ENCODE results near the gene KRT17. TPM values are rescaled to one million over a fixed set of nuclear protein-coding genes. Genes with fewer than 3 reads are reported as not detected.
"Not testable (repeated sequence)": the region's sequence is repeated elsewhere in the genome, so short reads cannot be mapped to it uniquely, and the experiment has no call there.

Gene KRT17
- total and polyA plus RNA-seq, 7 experiments from 2014 or later: not detected

DNA sequence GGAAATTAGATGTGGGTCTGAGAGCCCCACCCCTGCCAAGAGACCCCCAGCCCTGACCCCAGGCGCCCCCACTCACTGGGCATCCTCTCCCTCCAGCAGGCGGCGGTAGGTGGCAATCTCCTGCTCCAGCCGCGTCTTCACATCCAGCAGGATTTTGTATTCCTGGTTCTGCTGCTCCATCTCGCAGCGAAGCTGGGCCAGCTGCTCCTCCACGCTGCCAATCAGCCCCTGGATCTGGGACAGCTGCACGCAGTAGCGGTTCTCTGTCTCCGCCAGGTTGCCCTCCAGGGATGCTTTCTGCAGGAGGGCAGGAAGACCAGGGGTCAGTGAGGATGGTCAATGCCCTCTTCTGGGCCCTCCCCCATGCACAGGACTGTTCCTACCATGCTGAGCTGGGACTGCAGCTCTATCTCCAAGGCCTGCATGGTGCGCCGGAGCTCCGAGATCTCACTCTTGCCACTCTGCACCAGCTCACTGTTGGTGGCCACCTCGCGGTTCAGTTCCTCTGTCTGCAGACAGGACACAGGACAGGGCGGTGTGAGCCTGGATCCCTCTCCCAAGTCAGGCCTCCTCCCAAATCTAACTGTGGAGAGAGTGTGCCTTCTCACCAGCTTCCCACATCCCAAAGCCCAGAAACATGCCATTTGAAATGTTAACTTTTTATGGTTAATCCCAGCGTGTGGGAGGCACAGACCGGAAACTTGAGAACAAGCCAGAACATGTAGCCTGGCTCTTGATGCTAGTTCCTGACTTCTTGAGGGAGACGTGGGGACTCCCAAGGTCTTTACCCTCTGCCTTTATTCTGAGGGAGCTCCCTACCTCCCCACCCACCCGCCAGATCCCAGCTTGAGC, 3.6 kb downstream of the KRT17 start:
- H3K36me3 ChIP-seq (ENCODE audit: control insufficient read depth in 2 of 3, insufficient read depth in 3 of 3, low read length in 3 of 3): no peaks in the 10 kb centered on the region
- no peak overlapping the region for H3K4me3 Mint-ChIP-seq
- no peaks in the 10 kb centered on the region for H3K27me3 Mint-ChIP-seq
- no peaks in the 10 kb centered on the region for H3K4me1 ChIP-seq (ENCODE audit: control insufficient read depth in 2 of 2, insufficient read depth in 2 of 2, low read length in 2 of 2)
- no peak overlapping the region for H3K27ac ChIP-seq (ENCODE audit: low read depth, low read length)
- no peak for ATAC-seq
- ChIA-PET POLR2A (no interaction called here), CTCF (interaction anchor here (0.5 kb wide), 1 partner anchor 921 kb away, joined by 4 read pairs; no protein-coding TSS in a partner anchor)
- no peaks in the 10 kb centered on the region for H3K27me3 ChIP-seq (ENCODE audit: control insufficient read depth in 2 of 2, insufficient read depth in 2 of 2, low read length in 2 of 2)
- no peak overlapping the region for H3K27ac Mint-ChIP-seq
- no peaks in the 10 kb centered on the region for H3K9me3 ChIP-seq (ENCODE audit: control insufficient read depth in 2 of 3, low read length in 3 of 3)
- no peaks in the 10 kb centered on the region for H3K36me3 Mint-ChIP-seq
- no peaks in the 10 kb centered on the region for H3K9me3 Mint-ChIP-seq
- peaks cover 0 to under 1% (median 0%) of the 10 kb centered on the region in 7 donors for H3K4me1 Mint-ChIP-seq
- intact Hi-C loops (cut with micrococcal nuclease): no loop called here
- no peak overlapping the region for H3K4me3 ChIP-seq (ENCODE audit: low read length)
- DNase-seq: no peak

DNA sequence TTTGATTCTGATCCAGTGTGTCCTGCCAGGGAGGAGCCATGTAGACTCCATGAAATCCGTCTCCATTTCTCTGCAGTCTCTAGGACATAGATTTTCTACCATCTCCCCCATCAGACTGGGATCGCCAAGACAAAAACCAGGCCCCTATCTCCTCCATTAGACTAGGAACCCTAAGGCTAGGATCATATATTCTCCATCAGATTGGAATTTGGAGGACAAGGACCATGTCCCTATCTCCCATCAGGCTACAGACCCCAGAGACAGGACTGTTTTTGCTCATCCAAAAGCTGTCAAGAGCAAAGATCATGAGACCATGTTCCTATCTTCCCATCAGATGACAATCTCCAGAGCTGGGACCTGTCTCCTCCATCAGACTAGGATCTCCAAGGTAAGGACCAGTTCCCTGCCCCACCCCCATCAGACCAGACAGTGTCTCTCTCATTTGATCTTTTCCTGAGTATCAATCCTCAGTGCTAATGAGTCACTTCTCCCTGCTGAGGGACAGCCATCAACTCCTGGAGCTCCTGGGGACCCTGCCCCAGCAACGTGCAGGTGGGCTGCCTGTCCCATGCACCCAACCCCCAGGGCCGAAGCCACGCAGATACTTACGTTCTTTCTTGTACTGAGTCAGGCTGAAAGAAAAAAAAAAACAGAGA, 4.3 kb downstream of the KRT17 start:
- H3K36me3 ChIP-seq (ENCODE audit: control insufficient read depth in 2 of 3, insufficient read depth in 3 of 3, low read length in 3 of 3); H3K9me3 Mint-ChIP-seq; H3K9me3 ChIP-seq (ENCODE audit: control insufficient read depth in 2 of 3, low read length in 3 of 3); H3K4me3 Mint-ChIP-seq; ATAC-seq; H3K27ac Mint-ChIP-seq; intact Hi-C loops (cut with micrococcal nuclease); H3K27me3 Mint-ChIP-seq; CTCF ChIA-PET; H3K4me1 ChIP-seq (ENCODE audit: control insufficient read depth in 2 of 2, insufficient read depth in 2 of 2, low read length in 2 of 2); H3K36me3 Mint-ChIP-seq; POLR2A ChIA-PET; H3K27me3 ChIP-seq (ENCODE audit: control insufficient read depth in 2 of 2, insufficient read depth in 2 of 2, low read length in 2 of 2); H3K27ac ChIP-seq (ENCODE audit: low read depth, low read length); H3K4me1 Mint-ChIP-seq; H3K4me3 ChIP-seq (ENCODE audit: low read length); DNase-seq: not testable (repeated sequence)

DNA sequence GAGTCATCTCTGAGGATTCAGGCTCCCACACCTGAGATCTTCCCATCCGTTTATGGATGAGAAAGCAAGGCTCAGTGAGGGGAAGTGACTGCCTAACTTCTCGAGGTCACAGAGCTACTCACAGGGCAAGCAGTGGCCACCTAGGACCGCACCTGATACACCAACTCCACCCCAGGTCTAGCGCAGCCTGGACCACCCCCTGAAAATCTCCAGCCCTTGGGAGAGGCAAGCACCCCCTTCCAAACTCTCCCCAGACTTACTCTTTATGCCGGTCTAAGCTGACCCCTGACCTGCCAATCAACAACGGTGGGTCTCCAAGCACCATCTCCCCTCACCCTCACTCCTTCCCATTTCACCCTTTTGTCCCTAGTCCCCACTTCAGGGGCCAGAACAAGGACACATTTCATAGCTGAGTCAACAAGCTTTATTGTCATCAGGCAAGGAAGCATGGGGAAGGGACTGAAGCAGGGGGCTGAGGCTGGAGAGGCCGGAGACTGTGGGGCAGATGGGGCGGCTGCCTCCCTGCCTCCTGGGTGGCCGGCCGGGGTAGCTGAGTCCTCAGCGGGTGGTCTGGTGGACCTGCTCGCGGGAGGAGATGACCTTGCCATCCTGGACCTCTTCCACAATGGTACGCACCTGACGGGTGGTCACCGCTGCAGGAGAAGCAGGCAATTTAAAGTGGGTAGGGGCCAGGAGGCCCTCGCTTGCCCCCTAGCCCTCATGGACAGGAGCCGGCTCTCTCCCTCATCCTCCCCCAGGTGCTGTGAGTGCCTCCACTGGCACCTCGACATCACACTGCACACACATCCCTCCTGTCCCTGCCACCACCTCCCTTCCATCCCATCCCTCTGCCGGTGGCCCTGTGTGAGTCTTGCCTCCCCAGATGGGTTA, 5.1 kb downstream of the KRT17 start:
- Mint-ChIP-seq H3K9me3 (no peaks in the 10 kb centered on the region), H3K27ac (no peak overlapping the region)

DNA sequence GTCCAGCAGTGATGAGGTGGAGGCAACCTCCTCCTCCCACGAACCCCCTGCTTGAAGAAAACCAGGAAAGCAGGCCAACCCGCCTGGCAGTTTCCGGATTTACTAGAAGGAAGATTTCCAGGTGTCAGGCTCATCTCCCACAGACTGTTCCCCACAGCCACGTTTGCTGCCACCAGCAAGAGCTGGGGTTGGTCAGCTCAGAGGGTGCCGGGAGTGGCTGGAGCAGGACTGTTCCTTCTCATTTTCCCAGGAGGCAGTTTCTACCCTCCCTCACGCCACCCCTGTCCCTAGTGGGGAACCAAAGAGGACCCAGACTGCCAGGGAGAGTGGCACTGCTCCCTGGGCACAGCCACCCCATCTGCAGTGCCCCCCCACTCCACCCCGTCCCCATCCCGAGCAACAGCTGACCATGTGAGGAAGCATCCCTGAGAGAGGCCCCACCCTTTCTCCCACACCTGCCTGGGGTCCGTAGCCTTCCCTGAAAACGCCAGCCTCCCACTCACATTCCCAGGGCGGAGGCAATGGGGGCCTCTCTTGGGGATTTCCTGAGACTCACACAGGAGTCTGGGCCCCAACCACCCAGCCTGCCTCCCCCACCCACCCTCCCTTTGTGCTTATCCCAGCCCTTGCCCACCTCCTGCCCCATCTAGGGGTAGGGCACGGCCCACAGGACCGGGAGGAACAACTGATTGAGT, 5.9 kb downstream of the KRT17 start:
- Mint-ChIP-seq H3K4me3 (no peak overlapping the region), H3K9me3 (no peaks in the 10 kb centered on the region), H3K4me1 (no peaks in the 10 kb centered on the region), H3K27me3 (peaks cover 0 to 3% (median 0%) of the 10 kb centered on the region in 5 donors), H3K36me3 (no peaks in the 10 kb centered on the region), H3K27ac (no peak overlapping the region)
- ChIA-PET CTCF (no interaction called here), POLR2A (no interaction called here)
- Histone ChIP-seq H3K27ac (ENCODE audit: low read depth, low read length) (no peak overlapping the region), H3K27me3 (ENCODE audit: control insufficient read depth in 2 of 2, insufficient read depth in 2 of 2, low read length in 2 of 2) (no peaks in the 10 kb centered on the region), H3K4me3 (ENCODE audit: low read length) (no peak overlapping the region), H3K4me1 (ENCODE audit: control insufficient read depth in 2 of 2, insufficient read depth in 2 of 2, low read length in 2 of 2) (no peaks in the 10 kb centered on the region), H3K36me3 (ENCODE audit: control insufficient read depth in 2 of 3, insufficient read depth in 3 of 3, low read length in 3 of 3) (no peaks in the 10 kb centered on the region), H3K9me3 (ENCODE audit: control insufficient read depth in 2 of 3, low read length in 3 of 3) (no peaks in the 10 kb centered on the region)
- no peak for DNase-seq
- ATAC-seq: no peak
- intact Hi-C loops (cut with micrococcal nuclease): no loop called here

More for the DNA sequence above, 5.1 kb downstream of the KRT17 start:
- Histone ChIP-seq H3K27me3 (ENCODE audit: control insufficient read depth in 2 of 2, insufficient read depth in 2 of 2, low read length in 2 of 2) (no peaks in the 10 kb centered on the region), H3K36me3 (ENCODE audit: control insufficient read depth in 2 of 3, insufficient read depth in 3 of 3, low read length in 3 of 3) (no peaks in the 10 kb centered on the region), H3K4me1 (ENCODE audit: control insufficient read depth in 2 of 2, insufficient read depth in 2 of 2, low read length in 2 of 2) (no peaks in the 10 kb centered on the region), H3K27ac (ENCODE audit: low read depth, low read length) (no peak overlapping the region), H3K4me3 (ENCODE audit: low read length) (no peak overlapping the region), H3K9me3 (ENCODE audit: control insufficient read depth in 2 of 3, low read length in 3 of 3) (no peaks in the 10 kb centered on the region)
- CTCF ChIA-PET: no interaction called here
- POLR2A ChIA-PET: no interaction called here
- H3K4me1 Mint-ChIP-seq: no peaks in the 10 kb centered on the region
- H3K36me3 Mint-ChIP-seq: no peaks in the 10 kb centered on the region
- DNase-seq: no peak
- intact Hi-C loops (cut with micrococcal nuclease): no loop called here
- no peak for ATAC-seq
- H3K27me3 Mint-ChIP-seq: no peaks in the 10 kb centered on the region
- H3K4me3 Mint-ChIP-seq: no peak overlapping the region

DNA sequence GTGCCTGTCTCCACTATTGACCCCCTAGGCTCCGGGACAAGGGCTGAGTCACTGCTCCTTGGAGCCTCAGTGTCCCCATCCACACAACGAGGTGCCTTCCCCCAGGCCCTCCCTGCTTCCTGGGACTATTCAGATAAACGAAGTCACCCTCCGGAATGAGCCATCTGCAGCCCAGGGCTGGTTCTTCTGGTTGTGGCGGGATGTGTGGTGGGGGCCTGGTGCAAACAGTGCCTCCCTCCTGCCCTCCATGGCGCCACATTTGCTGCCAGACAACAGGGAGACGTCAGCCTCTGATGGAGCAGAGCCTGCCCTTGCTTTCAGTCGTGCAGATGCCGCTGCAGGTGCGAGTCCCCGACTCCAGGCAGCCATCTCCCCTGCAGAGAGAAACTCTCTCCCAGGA, 6.7 kb downstream of the KRT17 start:
- DNase-seq: no peak
- no peaks in the 10 kb centered on the region for H3K36me3 ChIP-seq (ENCODE audit: control insufficient read depth in 2 of 3, insufficient read depth in 3 of 3, low read length in 3 of 3)
- POLR2A ChIA-PET: no interaction called here
- Mint-ChIP-seq H3K4me1 (no peaks in the 10 kb centered on the region), H3K9me3 (no peaks in the 10 kb centered on the region), H3K4me3 (no peak overlapping the region), H3K27me3 (peaks cover 0 to 5% (median 0%) of the 10 kb centered on the region in 5 donors), H3K36me3 (no peaks in the 10 kb centered on the region), H3K27ac (no peak overlapping the region)
- H3K27ac ChIP-seq (ENCODE audit: low read depth, low read length): no peak overlapping the region
- ATAC-seq: no peak
- H3K27me3 ChIP-seq (ENCODE audit: control insufficient read depth in 2 of 2, insufficient read depth in 2 of 2, low read length in 2 of 2): no peaks in the 10 kb centered on the region
- H3K4me1 ChIP-seq (ENCODE audit: control insufficient read depth in 2 of 2, insufficient read depth in 2 of 2, low read length in 2 of 2): no peaks in the 10 kb centered on the region
- H3K9me3 ChIP-seq (ENCODE audit: control insufficient read depth in 2 of 3, low read length in 3 of 3): no peaks in the 10 kb centered on the region
- no peak overlapping the region for H3K4me3 ChIP-seq (ENCODE audit: low read length)
- CTCF ChIA-PET: no interaction called here
- intact Hi-C loops (cut with micrococcal nuclease): no loop called here

DNA sequence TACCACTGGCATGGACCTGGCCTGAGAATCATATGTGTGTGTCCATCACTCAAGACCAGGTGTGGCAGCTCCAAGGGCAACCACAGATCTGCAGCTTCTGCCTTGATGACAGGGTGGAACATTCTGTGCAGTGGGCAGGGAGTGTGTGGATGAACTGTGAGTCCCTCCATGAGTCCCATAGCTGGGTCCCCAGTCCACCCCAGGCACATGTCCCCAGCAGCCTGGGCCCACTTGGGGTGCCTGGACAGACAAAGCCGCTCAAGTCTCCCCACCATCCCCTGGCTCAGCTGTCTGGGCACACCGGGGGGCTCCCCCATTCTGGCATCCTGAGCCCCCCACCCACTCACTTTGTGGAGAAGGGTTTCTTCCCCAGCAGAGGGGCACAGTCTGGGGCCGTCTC, 7.2 kb downstream of the KRT17 start:
- Mint-ChIP-seq H3K4me1 (no peaks in the 10 kb centered on the region), H3K27ac (no peak overlapping the region), H3K4me3 (no peak overlapping the region), H3K9me3 (no peaks in the 10 kb centered on the region), H3K27me3 (peaks cover 0 to 9% (median 0%) of the 10 kb centered on the region in 5 donors), H3K36me3 (no peaks in the 10 kb centered on the region)
- CTCF ChIA-PET: no interaction called here
- Histone ChIP-seq H3K36me3 (ENCODE audit: control insufficient read depth in 2 of 3, insufficient read depth in 3 of 3, low read length in 3 of 3) (no peaks in the 10 kb centered on the region), H3K9me3 (ENCODE audit: control insufficient read depth in 2 of 3, low read length in 3 of 3) (no peaks in the 10 kb centered on the region), H3K4me3 (ENCODE audit: low read length) (no peak overlapping the region), H3K27me3 (ENCODE audit: control insufficient read depth in 2 of 2, insufficient read depth in 2 of 2, low read length in 2 of 2) (no peaks in the 10 kb centered on the region), H3K4me1 (ENCODE audit: control insufficient read depth in 2 of 2, insufficient read depth in 2 of 2, low read length in 2 of 2) (no peaks in the 10 kb centered on the region), H3K27ac (ENCODE audit: low read depth, low read length) (no peak overlapping the region)
- DNase-seq (no peak), ATAC-seq (no peak)
- POLR2A ChIA-PET: no interaction called here
- intact Hi-C loops (cut with micrococcal nuclease): no loop called here
